Subcutaneous adipose tissue (tissue), 4 donors: ENCODE data around the gene HS3ST2. TPM values are rescaled to one million over a fixed set of nuclear protein-coding genes. Genes with fewer than 3 reads are reported as not detected.

Experiments
- total RNA-seq, 4 donors: library from RNA; depleted of rRNA; stranded (reverse); fragments of >200 nt; gene quantifications; one replicate each; pipeline ENCODE4 v1.1.0, GENCODE V29; 2016
- TF ChIP-seq, protein P1 (sequence below): fragments of 450-650 bp; IDR thresholded peaks from one replicate; pipeline ENCODE4 v1.5.1; 2016; ENCODE audit warnings: low read depth, mild to moderate bottlenecking, control low read depth, antibody characterized with exemption, moderate library complexity

The HS3ST2 gene
- total RNA-seq, 4 donors from 2014 or later = 4.7 to 12.2 (median 6.3) TPM

DNA sequence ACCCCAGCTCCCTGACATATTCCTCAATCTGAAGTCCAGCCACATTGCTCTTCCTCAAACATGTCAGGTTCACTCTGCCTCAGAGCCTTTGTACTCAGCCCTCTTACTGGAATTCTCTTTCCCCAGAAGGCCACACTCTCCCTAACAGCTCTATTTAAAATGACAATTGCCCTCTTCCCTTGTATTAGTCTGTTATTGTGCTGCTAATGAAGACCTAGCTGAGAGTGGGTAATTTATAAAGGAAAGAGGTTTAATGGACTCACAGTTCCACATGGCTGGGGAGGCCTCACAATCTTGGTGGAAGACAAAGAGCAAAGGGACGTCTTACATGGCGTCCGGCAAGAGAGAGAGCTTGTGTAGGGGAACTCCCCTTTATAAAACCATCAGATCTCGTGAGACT, 46.0 kb downstream of the HS3ST2 start:
- TF ChIP-seq, protein P1, sequence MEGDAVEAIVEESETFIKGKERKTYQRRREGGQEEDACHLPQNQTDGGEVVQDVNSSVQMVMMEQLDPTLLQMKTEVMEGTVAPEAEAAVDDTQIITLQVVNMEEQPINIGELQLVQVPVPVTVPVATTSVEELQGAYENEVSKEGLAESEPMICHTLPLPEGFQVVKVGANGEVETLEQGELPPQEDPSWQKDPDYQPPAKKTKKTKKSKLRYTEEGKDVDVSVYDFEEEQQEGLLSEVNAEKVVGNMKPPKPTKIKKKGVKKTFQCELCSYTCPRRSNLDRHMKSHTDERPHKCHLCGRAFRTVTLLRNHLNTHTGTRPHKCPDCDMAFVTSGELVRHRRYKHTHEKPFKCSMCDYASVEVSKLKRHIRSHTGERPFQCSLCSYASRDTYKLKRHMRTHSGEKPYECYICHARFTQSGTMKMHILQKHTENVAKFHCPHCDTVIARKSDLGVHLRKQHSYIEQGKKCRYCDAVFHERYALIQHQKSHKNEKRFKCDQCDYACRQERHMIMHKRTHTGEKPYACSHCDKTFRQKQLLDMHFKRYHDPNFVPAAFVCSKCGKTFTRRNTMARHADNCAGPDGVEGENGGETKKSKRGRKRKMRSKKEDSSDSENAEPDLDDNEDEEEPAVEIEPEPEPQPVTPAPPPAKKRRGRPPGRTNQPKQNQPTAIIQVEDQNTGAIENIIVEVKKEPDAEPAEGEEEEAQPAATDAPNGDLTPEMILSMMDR = no peak

DNA sequence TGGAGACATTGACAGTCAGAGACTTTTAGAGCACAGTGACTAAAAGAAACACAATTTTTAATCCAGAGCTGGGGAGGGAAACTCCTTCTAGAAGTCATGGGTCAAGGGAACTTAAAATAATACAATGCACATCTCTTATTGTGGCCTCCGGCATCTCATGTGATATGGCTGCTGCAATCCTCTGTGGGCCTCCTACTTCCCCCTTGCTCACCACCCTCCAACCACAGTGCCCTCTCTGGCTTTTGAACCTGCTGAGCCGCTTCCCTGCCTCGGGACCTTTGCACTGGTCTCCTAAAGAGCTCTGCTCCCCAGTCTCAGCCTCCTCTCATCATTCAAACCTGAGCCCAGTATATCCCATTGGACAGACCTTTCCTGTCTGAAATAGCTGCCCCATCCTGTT, 47.6 kb downstream of the HS3ST2 start:
- TF ChIP-seq, protein P1 = no peak

DNA sequence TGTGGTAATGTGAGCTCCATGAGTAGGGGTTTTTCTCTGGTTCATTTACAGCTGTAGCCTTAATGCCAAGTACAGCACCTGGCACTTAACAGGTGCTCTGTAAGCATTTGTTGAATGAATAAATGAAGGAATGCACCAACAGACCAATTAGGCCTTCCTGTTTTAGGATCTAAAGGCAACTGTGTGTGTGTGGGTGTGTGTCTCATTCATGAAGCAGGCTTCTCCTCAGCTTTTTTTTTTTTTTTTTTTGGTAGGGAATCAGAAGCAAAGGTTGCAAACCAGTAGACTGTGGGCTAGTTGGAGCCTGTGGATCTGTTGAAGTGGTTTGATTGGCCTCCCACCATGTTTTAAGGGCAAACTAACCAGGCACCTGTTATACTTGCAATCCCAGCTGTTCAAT, 48.1 kb downstream of the HS3ST2 start:
- TF ChIP-seq, protein P1 = no peak

DNA sequence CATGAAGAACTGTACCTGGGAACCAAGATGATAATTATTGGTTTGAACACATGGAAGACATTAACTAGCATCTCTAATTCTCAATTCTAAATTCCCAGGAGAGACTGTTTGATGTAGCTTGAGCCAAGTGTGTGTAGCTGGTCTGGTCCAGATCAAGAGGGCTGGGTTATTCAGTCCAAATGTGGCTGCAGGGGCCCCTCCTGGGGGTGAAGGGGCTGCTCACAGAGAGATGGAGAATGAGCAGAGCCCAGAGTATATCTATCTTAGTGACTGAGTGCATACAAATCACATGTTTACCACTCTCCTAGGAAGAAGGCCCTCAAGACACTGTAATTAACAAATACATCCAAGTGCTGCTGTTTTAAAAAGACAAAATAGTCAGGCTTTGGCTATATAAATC, 50.4 kb downstream of the HS3ST2 start:
- TF ChIP-seq, protein P1 = no peak

DNA sequence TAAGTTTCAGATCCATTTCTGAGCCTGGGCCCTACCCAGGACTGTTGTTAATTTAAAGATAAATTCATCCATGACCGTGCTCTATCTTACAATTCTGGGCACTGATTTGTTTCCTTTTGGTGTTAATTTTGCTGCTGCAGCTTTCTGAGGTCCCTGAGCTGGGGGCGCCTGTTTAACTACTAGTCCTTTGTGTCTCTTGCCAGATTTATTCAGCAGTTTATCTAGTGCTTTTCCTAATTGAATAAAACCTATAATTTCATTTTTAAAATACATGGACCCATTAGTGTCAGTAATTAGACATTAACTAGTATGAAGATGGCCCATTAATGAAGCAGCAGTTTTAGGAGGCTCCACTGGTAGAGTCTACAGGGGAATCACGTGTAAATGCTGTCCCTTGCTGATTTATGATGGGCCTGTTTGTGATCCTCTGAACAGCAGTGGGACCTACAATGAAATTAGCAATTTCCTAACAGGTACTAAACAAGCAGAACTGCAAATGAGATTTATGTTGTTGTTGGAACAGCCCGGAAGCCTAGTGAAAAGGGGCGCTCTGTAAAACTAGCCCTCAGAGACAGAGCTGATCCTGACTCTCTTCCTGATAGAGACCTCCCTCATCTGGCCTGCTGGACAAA, 54.7 kb downstream of the HS3ST2 start:
- TF ChIP-seq, protein P1 = no peak

DNA sequence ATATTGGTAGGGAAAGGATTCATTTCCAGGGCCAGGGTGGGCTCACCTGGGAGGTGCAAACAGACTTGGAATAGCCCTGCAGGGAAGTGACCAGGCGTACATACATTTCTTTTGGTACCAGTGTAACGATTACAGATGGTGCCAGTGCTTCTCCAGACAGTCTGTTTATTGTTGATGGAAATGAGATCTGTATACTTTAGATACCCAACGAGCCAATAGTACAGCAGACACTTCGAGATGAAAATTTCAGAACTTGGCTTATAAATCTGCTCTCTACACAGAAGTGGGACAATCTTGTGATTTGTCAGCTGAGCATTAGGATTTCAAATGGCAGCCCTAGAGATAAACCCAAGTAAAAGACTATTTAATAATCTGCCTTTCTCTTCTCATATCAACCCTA, 57.9 kb downstream of the HS3ST2 start:
- TF ChIP-seq, protein P1 = no peak

DNA sequence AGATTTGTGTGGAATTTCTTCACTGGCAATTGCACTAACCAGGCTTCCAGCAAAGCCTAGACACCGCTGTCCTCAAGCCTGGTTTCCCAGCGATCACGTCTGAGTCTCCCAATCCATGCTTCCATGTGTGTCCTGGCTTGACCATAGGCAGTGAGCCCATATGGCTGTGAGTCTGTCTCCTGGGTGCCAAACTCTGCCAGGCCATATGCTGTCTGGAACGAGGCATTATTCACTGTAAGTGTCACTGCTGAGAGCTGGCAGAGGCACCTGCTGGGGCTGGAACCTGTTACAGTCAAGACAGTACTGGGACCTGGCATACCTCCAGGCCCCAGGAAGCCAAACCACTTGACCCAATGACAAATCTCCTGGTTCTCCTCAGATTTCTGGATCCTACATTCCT, 60.4 kb downstream of the HS3ST2 start:
- TF ChIP-seq, protein P1 = no peak
